ENCODE results near the gene KIF3C.
"Not testable (repeated sequence)": the region's sequence is repeated elsewhere in the genome, so short reads cannot be mapped to it uniquely, and the experiment has no call there.

The KIF3C gene

DNA sequence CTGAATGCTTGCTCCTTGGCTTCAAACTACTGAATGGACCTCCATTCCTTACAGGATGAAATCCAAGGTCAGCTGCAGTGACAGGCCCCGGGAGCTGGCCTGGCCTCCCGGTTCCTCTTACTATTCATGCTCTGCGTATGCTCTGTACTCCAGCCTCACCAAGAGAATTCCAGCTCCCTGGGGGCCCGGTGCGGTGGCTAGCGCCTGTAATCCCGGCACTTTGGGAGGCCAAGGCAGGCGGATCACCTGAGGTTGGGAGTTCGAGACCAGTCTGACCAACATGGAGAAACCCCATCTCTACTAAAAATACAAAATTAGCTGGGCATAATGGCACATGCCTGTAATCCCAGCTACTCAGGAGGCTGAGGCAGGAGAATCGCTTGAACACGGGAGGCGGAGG, 23.7 kb downstream of the KIF3C start:
- FAIRE-seq, result not testable (repeated sequence)

DNA sequence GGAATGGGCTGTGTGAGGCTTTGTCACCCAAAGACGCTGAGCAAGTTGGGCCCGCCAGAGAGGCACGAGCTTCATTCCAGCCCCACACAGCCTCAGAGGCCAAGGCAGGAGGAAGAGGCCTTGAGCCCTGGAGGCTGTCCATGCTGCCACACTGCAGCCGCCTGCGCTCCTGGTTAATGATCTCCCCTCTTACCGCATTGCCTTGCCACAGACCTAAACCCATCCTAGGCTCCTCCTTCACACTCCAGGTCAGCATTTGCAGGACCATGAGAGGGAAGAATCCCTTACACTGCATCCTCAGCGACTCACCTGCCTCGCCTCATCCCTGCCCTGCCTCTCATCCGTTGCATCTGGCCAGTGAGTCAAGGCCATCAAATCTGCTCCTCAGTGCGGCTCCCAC, 24.6 kb downstream of the KIF3C start:
- FAIRE-seq, result no peak

DNA sequence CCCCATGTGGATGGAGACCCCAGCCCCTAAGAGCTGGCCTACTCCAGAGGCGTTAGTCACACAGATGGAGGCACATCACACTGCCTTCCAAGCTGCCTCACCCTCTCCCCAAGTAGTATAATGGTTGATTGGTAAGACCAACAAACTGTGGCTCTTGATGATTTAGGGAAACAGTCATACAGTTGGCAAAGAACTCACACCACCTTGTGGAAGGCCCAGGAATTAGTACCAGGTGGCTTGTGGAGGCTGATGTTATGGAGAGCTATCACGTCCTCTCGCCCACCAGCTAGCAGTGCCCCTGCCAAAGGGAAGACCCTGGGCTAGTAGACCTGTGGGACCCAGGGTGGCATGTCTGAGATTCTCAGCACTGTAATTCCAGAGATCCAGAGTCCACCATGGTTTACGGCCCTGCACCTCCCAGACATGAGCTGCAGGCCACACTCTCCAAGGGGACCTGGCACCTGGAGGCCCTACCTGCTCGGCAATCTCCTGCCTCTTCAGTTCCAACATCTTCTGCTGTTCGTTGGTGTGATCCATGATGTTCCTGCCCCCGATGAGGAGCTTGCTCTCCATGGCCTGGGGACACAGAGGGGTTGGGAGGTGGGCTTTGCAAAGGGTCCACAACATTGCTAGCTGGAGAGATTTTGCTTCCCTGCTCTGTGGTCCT, 26.3 kb downstream of the KIF3C start:
- no peak for FAIRE-seq

DNA sequence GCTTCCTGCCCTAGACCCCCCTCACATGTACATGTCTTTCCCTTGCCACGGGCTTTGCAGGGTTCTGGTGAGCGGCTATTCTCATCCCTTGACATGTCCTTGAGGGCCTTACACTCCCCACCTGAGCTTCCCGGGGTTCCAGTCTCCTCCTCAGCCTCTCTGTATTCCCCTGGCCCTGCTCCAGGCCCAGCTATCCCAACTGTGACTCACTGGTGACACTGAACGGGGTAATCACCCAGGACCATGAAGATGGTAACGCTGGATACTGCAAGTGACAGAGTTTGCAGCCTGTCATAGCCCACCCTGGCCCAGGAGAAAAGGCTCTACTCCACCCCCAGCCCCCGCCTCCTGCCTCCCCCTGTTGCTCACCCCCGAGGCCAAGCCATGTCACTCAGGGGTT, 27.3 kb downstream of the KIF3C start:
- no peak for FAIRE-seq

DNA sequence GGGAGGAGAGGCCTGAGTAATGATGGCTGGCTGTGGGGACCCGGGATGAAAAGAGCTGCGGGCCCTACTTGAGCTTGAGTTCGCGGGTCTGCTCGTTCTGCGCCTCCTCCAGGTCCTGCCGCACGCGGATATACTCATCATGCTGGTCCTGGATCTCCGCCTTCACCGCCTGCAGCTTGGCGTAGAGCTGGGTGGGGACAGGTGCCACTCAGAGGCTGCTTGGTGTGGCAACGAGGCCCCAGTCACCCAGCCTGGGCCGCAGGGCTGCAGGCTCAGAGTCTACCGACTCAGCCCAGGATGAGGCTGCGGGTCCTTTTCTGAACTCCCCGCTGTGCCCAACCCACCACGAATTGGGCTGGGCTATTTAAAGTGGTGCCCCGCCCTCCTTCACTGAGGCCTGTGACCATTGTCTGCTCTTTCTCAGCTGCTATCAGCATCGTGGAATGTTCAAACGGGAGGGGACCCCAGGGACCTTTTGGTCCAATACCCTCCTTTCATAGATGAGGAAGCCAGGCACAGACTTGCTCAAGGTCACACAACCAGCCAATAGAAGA, 28.0 kb downstream of the KIF3C start:
- no peak for FAIRE-seq

DNA sequence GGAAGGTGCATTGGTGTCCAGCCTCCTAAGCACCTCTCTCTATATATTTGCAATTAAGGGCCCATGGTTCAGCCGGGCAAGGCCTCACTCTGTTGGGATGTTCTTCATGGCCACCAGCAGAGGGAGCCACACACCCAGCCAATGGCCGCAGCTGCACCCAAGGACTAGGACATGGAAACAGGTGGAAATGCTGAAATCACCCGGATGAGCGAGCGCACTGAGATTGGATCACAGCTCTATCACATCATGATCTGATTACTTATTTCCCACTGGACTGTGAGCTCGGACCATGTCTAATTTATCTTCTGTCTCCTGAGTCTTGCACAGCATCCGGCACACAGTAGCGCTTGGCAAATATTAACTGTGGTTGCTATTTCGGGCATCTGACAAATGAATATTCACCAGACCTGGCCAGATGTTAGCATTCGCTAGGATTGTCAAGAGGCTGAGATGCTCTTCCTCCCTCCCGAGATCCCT, 31.2 kb downstream of the KIF3C start:
- FAIRE-seq, result no peak

DNA sequence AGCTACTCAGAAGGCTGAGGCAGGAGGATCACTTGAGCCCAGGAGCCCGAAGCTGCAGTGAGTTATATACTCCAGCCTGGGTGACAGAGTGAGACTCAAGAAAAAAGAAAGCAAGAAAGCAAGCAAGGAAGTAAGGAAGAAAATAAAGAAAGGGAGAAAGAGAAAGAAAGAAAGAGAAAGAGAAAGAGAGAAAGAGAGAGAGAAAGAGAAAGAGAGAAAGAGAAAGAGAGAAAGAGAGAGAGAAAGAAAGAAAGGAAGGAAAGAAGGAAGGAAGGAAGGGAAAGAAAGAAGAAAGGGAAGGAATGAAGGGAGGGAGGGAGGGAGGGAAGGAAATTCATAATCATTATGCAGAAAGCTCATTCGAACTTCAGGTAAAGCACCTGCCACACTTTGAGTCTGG, 33.9 kb downstream of the KIF3C start:
- no peak for FAIRE-seq

DNA sequence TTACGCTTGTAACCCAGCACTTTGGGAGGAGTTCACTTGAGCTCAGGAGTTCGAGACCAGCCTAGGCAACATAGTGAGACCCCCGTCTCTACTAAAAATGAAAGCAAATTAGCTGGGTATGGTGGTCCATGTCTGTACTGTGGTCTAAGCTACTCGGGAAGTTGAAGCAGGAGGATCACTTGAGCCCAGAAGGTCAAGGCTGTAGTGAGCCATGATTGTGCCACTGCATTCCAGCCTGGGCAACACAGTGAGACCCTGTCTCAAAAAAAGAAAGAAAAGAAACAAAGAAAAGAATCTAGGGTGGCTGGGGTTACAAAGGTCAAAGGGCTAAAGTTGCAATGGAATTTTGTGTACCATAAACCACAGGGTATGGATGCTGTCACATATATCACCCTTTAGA, 41.3 kb downstream of the KIF3C start:
- no peak for FAIRE-seq

DNA sequence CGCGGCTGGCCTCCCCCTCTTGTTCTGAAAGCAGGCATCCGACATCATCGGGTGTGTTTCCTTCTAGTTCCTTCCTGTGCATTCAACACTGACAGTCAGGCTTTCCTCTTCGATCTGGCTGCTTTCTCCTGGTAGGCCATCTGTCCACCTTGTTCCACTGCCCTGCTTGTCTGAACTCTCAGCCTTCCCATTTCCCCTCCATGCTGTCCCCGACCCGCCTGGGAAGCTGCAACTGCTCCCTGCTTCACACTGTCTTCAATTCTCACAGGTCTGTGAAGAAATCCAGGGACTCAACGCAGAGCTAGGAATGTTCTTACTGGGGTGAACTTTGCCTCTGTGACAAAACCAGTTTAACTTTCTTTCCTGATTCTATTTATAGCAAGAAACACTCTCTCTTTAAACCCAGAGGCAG, 43.0 kb downstream of the KIF3C start:
- no peak for FAIRE-seq

DNA sequence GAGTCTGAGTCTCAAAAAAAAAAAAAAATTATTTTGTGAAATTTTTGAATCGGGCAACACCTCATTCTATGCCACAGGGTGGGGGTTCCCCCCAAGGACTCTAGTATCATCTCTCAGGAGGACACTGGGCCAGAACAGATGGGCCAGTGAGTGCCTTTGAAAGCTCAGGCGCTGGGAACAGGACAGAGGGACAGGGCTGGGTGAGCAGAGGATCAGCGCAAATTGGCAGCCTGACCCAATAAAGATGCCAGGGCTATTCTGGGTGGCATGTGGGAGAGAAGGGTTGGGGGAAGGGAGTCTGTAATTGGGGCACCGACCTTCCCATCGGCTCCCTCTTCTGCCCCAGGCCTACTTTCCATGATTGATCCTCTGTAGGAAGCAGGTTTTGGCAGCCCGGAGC, 44.0 kb downstream of the KIF3C start:
- FAIRE-seq, result no peak

DNA sequence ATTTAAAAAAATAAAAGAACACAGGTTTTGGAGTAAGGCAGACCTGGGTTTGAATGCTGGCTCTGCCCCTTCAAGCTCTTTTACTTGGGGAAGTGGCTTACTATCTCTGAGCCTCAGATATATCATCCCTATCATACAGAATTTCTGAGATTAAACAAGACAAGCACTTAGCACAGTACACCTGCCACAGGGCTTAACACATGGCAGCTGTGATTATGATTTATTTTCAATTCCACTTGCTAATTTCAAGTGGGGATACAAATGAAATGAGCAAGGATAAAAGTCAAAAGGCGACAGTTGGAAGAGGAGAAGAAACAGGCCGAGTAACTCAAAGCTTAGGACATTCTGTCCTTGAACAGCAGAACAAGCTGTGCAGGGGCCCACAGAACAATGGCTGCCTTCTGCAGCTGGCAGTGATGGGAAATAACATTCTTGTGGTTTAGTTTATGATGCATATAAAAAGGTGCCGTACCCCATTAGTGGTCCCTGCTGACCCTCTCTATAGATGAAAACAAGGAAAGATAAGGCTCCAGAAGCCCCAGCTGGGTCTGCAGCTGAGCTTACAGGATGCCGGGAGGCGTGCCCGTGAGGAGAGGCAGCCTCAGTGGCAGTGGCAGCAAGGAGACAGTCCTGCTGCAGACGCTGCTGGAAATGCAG, 45.3 kb downstream of the KIF3C start:
- FAIRE-seq, result no peak

DNA sequence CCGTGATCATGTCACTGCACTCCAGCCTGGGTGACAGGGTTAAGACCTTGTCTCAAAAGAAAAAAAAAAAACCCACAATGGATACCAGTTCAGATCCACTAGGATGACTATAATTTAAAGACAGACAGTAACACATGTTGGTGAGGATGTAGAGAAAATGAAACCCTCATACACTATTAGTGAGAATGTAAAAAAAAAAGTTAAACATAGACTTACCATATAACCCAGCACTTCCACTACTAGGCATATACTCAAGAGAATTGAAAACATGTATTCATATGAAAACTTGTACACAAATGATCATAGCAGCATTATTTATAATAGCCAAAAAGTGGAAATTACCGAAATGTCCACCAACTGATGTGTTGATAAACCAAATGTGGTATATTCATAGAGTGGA, 48.7 kb downstream of the KIF3C start:
- no peak for FAIRE-seq

DNA sequence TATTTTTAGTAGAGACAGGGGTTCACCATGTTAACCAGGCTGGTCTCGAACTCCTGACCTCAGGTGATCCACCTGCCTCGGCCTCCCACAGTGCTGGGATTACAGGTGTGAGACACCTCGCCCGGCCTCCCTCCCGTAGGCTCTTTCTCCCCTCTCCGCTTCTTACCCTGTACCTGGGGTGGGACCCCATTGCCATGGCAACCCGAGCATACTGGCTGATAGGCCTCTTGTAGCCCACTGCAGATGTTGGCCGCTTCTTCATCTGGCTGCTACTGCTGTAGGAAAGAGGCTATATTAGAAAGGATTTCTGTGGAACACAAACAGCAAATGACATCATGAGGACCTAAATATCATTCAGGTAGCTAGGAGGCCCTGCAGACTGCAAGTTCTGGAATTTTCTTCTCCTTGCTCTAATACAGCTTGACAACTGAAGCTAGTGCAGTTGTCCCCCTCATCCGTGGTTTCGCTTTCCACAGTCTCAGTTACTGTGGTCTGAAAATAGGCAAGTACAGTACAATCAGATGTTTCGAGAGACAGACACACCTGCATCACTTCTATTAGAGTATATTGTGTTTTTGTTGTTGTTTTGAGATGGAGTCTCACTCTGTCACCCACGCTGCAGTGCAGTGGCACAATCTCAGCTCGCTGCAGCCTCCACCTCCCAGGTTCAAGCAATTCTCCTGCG, 52.4 kb downstream of the KIF3C start:
- no peak for FAIRE-seq

DNA sequence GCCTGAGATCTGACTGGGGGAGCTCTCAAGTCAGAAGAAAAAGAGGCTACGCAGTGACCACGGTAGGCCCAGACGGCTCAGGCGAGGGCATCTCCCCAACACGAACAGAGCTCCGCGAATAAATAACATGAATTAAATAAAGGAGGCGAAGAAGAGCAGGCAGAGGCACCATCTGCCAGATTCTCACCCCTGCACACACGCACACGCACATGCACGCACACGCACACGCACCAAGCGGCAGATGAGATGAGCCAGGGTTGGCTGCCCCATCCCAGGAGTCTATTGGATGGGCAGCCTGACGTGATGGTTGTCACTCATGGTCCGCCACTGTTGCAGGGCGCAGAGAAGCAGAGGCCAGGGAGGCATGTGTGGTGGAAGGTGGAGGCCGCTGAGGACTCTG, 53.6 kb downstream of the KIF3C start:
- no peak for FAIRE-seq

DNA sequence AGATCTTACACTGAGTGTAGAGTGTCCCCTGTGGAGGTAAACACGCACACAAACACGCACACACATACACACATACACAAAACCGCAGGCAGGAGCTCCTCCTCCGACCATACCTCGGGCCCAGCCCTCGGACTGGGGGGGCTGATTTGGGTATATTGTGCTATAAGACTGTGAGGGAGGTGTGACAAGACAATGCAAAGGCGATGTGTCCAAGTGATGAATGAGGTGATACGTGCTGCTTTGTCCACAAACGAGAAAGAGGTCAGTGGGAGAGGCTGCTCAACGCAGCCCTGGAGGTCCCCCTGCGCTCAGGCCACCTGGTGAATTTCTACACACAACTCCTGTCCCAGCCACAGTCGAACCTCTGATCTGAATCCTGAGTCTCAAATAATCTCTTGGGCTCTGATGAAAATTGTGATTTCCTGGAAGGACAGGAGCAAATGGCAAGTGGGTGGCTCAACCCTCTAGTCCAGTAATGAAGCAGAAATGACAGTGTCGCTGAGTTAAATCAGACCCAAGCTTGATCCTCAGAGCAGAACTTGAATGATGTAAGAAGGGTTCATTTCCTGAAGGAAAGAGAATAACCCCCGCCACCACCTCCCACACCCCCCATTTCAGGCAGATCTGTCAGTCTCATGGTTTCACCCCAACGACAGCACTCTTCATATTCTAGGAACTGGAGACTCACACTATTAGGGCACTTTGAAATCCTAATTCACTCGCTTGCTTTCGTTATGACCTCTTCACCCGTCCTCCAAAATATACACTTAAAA, 55.1 kb downstream of the KIF3C start:
- FAIRE-seq, result no peak

DNA sequence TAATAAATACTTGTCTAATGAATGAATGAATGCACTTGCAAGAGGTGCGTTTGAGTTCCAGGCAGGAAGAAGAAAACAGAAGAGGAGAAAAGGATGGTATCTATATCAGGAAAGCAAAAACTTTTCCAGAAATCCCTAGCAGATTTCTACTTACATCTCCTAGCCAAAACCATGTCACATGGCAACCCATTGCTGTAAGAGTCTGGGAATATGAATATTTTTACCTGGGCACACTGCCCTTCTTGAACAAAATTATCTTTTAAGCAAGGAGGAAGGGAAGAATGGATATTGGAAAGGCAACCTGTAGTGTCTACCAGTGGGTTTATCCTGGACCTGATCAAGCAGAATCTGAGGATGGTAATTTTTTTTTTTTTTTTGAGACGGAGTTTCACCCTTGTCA, 59.8 kb downstream of the KIF3C start:
- no peak for FAIRE-seq

DNA sequence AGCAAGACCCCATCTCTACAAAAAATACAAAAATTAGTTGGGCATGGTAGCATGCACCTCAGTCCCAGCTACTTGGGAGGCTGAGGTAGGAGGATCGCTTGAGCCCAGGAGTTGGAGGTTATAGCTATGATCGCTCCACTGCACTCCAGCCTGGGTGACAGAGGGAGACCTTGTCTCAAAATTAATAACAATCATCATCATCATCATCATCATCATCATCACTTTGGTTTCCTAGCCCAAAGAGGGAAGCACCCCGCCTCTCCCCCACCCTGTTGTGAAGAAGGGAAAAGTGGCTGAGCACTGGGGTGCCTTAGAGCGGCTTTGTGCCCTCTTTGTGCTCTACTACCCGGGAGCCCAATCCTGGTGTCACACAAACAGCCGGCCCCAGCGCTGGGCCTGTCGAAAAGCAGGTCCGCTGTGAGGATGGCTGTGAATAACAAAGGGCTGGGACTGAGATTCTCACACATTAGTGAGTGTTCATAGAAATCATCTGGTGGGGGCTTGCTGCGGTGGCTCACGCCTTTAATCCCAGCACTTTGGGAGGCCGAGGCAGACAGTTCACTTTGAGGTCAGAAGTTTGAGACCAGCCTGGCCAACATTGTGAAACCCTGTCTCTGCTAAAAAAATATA, 61.4 kb downstream of the KIF3C start:
- FAIRE-seq, result no peak

DNA sequence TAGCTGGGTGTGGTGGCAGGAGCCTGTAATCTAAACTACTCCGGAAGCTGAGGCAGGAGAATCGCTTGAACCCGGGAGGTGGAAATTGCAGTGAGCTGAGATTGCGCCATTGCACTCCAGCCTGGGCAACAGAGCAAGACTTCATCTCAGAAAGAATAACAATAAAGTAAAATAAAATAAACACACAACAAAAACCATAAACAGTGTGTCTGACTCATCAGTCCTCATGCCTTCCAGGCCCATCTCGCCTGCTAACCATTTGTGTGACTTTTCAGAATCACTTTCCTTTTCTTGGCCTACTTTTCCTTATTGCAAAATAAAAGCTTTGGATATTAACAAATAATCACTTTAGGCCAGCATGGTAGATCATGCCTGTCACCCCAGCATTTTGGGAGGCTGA, 62.0 kb downstream of the KIF3C start:
- FAIRE-seq, result no peak

DNA sequence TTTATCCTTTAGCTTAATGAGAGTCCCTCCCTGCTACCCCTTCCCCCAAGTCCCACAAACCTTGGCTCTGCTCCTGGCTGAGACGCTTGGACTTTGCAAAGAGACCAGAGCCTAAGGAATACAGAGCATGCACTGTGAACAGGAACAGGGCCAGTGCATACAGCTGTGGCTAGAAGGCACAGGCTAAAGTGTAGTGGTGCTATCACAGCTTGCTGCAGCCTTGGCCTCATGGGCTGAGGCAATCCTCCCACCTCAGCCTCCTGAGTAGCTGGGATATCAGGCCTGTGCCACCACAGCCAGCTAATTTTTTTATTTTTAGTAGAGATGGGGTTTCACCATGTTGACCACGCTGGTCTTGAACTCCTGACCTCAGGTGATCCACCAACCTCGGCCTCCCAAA, 64.5 kb downstream of the KIF3C start:
- no peak for FAIRE-seq

DNA sequence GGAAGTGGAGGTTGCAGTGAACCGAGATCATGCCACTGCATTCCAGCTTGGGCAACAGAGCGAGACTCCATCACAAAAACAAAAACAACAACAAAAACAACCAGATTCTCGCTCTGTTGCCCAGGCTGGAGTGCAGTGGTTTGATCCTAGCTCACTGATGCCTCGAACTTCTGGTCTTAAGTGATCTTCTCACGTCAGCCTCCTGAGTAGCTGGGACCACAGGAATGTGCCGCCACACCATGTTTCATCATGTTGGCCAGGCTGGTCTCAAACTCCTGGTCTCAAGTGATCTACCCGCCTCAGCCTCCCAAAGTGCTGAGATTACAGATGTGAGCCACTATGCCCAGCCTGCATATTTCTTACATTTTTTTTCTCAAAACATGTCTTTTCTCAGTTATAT, 64.9 kb downstream of the KIF3C start:
- not testable (repeated sequence) for FAIRE-seq

DNA sequence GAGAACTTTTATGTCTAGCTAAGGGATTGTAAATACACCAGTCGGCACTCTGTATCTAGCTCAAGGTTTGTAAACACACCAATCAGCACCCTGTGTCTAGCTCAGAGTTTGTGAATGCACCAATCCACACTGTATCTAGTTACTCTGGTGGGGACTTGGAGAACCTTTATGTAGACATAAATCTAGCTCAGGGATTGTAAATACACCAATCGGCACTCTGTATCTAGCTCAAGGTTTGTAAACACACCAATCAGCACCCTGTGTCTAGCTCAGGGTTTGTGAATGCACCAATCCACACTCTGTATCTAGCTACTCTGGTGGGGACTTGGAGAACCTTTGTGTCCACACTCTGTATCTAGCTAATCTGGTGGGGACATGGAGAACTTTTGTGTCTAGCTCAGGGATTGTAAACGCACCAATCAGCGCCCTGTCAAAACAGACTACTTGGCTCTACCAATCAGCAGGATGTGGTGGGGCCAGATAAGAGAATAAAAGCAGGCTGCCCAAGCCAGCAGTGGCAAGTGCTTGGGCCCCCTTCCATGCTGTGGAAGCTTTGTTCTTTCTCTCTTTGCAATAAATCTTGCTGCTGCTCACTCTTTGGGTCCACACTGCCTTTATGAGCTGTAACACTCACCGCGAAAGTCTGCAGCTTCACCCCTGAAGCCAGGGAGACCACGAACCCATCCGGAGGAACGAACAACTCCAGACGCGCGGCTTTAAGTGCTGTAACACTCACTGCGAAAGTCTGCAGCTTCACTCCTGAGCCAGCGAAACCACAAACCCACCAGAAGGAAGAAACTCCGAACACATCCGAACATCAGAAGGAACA, 66.1 kb downstream of the KIF3C start:
- FAIRE-seq, result not testable (repeated sequence)

DNA sequence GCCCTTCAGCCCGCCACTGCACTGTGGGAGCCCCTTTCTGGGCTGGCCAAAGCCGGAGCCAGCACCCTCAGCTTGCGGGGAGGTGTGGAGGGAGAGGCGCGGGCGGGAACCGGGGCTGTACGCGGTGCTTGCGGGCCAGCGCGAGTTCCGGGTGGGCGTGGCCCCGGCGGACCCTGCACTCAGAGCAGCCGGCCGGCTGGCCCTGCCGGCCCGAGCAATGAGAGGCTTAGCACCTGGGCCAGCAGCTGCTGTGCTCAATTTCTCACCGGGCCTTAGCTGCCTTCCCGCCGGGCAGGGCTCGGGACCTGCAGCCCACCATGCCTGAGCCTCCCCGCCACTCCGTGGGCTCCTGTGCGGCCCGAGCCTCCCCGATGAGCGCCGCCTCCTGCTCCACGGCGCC, 66.9 kb downstream of the KIF3C start:
- not testable (repeated sequence) for FAIRE-seq
